BE2C (cell line): ENCODE results near the gene THBS2.

ENCODE experiments used
- DNase-seq: peaks from one replicate; pipeline ENCODE4 v3.0.0-alpha.2; 2020
- H3K27me3 ChIP-seq: fragments of 250-450 bp; sonication (Bioruptor Pico); 2 replicates; pipeline ENCODE4 v1.5.1; 2020; ENCODE audit warnings: mild to moderate bottlenecking
- H3K36me3 ChIP-seq: fragments of 250-450 bp; sonication (Bioruptor Pico); 2 replicates; pipeline ENCODE4 v1.5.1; 2020; ENCODE audit warnings: mild to moderate bottlenecking
- H3K4me1 ChIP-seq: fragments of 250-450 bp; sonication (Bioruptor Pico); 2 replicates; pipeline ENCODE4 v1.5.1; 2020
- H3K4me3 ChIP-seq: 2 replicates; pipeline ENCODE4 v1.5.1; 2011; ENCODE audit warnings: low read depth, low read length
- H3K9me3 ChIP-seq: fragments of 250-450 bp; sonication (Bioruptor Pico); 2 replicates; pipeline ENCODE4 v1.5.1; 2020
- TF ChIP-seq, protein P1 (sequence below): IDR thresholded peaks from 2 replicates; pipeline ENCODE4 v1.5.1; 2012; ENCODE audit warnings: mild to moderate bottlenecking, low read depth, low read length

Gene THBS2

DNA sequence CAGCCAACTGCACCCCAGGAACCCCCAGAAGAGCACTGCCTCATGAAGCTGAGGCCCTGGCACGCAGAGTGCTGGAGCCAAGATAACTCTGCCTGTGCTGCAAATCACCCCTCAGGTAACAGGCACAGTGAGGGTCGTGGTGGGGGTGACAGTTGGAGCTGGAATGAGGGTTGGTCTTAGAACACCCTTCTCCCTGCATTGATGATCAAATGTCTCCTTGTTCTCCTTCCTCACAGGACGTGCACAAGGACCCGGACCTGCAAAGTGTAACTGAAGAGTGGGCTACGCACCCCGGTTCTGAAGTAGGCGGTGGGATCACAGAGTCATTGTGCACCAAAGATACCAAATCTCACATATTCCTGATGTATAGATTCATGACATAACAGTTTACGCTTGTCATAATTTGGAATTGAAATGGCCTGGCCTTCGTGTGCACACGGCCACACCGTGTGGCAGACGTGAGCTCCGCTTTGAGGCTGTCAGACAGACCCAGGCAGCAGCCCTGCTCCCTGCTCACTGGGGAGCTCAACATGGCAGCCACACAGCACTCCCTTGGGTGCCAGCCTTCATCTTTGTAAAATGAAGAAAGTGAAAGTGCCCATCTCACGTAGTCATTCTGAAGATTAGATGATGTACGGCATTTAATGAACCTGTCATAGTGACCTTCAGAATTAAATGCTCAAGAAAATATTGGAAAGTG, 8.8 kb downstream of the THBS2 start:
- Histone ChIP-seq H3K36me3 (no peaks in the 10 kb centered on the region), H3K9me3 (no peaks in the 10 kb centered on the region), H3K4me1 (no peaks in the 10 kb centered on the region), H3K27me3 (no peaks in the 10 kb centered on the region), H3K4me3 (no peak overlapping the region)
- no peak for DNase-seq
- TF ChIP-seq, protein P1, sequence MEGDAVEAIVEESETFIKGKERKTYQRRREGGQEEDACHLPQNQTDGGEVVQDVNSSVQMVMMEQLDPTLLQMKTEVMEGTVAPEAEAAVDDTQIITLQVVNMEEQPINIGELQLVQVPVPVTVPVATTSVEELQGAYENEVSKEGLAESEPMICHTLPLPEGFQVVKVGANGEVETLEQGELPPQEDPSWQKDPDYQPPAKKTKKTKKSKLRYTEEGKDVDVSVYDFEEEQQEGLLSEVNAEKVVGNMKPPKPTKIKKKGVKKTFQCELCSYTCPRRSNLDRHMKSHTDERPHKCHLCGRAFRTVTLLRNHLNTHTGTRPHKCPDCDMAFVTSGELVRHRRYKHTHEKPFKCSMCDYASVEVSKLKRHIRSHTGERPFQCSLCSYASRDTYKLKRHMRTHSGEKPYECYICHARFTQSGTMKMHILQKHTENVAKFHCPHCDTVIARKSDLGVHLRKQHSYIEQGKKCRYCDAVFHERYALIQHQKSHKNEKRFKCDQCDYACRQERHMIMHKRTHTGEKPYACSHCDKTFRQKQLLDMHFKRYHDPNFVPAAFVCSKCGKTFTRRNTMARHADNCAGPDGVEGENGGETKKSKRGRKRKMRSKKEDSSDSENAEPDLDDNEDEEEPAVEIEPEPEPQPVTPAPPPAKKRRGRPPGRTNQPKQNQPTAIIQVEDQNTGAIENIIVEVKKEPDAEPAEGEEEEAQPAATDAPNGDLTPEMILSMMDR = no peak

DNA sequence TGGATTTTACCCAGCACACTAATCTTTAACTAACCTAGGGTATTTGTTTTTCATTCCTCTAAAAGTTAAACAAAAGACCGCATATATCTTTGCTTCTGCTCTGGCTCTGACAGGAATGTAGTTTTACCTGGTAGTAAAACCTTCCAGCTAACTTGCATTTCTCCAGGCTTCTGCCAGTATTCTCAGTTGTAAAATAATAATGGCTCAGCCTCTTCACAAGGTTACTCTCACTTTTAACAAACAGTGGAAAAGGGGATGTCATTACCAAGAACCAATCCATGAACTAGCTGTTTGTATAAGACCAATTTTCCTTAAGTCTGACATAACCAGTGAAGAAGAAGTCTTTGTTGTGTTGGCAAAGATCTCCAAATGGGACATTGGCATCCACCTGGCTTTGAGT, 10.0 kb downstream of the THBS2 start:
- H3K4me3 ChIP-seq = no peak overlapping the region
- no peaks in the 10 kb centered on the region for H3K36me3 ChIP-seq
- DNase-seq = no peak
- TF ChIP-seq, protein P1 = no peak
- no peaks in the 10 kb centered on the region for H3K4me1 ChIP-seq
- H3K9me3 ChIP-seq = no peaks in the 10 kb centered on the region
- H3K27me3 ChIP-seq = no peaks in the 10 kb centered on the region

DNA sequence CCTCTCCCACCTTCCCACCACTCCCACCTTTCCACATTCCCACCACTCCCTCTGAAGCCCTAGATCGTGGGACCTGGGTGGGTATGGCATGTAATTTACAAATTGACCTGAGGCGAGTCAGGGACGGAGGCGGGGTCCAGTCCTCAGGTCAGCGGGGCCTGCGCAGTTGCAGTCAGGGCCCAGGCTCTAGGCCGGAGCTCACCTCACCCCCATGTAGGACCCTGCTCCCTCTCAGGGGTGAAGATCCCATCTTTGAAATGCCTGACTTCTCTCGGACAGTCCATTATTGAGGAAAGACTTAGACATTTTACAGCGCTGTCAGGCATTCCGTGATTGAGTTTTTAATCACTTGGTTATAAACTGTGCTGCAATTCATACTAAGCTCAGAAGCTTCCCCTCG, 10.5 kb downstream of the THBS2 start:
- Histone ChIP-seq H3K4me3 (no peak overlapping the region), H3K4me1 (no peaks in the 10 kb centered on the region), H3K36me3 (no peaks in the 10 kb centered on the region), H3K27me3 (no peaks in the 10 kb centered on the region), H3K9me3 (no peaks in the 10 kb centered on the region)
- no peak for DNase-seq
- TF ChIP-seq, protein P1 = no peak

DNA sequence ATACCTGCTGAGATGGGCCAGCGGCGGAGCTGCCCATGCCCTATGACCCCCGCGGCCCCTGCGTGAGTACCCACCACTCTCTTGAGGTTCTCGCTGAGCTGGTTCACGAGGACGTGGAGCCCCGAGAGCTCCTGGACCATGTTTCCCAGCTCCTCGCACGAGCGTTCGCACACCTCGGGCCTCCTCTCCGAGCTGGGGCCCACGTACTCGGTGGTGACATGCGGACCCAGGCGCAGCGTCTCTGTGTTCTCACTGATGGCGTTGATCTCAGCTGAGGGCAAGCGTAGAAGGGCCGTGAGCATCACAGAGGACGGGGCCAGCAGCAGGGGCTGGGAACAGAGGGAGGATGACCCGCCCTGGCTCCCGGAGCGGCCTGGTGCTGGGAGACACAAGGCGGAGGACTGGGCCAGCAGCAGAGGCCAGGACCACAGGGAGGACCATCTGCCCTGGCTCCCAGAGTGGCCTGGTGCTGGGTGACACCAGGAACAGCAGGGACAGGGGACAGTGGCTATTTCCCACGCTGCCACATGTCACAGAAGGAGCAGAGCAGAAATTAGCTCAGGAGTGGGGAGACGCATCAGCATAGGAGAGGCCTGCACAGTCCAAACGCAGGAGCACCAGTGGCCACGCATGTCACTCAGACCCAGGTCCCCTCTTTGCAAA, 11.8 kb downstream of the THBS2 start:
- Histone ChIP-seq H3K27me3 (no peaks in the 10 kb centered on the region), H3K36me3 (no peaks in the 10 kb centered on the region), H3K4me1 (no peaks in the 10 kb centered on the region), H3K4me3 (no peak overlapping the region), H3K9me3 (no peaks in the 10 kb centered on the region)
- TF ChIP-seq, protein P1 = no peak
- no peak for DNase-seq

DNA sequence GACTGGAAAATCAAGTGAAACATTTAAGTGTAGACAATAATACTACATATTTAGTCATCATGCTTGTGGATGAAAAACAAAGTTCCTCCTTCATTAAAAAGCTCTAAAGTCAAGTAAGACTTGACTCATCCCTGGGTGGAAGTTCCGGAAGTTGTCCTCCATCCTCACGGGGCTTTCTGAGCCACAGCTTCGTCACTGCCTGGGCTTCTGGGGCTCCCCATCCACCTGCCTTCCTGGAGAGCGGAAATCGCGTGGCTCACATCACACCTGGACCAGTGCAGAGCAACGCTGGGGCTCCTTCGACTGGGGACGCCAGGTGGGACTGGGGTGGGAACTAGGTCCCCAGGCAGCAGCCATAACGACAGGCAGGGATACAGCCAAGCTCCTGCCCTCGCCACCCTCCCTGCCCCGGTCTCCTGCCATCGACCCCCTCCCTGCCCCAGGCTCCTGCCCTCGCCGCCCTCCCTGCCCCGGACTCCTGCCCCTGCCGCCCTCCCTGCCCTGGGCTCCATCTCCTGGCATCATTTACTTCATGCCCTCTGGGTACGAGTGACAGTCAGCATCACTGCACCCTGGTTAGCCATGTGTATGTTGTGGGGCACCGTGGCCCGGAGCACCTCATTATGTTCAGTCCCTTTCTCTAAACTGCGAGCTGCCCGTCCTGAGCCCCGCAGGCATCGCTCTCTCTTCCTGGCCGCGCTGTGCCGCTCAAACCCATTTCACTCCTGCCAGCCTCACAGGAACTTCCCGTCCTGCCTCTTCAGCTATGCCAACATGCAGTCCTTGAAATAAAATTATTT, 12.9 kb downstream of the THBS2 start:
- H3K27me3 ChIP-seq = no peaks in the 10 kb centered on the region
- TF ChIP-seq, protein P1 = no peak
- no peaks in the 10 kb centered on the region for H3K9me3 ChIP-seq
- H3K4me3 ChIP-seq = no peak overlapping the region
- H3K36me3 ChIP-seq = no peaks in the 10 kb centered on the region
- no peak for DNase-seq
- no peaks in the 10 kb centered on the region for H3K4me1 ChIP-seq
